Measurements from ENCODE around the gene MYEF2.

- TF ChIP-seq, protein P1, sequence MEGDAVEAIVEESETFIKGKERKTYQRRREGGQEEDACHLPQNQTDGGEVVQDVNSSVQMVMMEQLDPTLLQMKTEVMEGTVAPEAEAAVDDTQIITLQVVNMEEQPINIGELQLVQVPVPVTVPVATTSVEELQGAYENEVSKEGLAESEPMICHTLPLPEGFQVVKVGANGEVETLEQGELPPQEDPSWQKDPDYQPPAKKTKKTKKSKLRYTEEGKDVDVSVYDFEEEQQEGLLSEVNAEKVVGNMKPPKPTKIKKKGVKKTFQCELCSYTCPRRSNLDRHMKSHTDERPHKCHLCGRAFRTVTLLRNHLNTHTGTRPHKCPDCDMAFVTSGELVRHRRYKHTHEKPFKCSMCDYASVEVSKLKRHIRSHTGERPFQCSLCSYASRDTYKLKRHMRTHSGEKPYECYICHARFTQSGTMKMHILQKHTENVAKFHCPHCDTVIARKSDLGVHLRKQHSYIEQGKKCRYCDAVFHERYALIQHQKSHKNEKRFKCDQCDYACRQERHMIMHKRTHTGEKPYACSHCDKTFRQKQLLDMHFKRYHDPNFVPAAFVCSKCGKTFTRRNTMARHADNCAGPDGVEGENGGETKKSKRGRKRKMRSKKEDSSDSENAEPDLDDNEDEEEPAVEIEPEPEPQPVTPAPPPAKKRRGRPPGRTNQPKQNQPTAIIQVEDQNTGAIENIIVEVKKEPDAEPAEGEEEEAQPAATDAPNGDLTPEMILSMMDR (IDR thresholded peaks at IDR 0.05): no peak
- TF ChIP-seq POLR2AphosphoS5 (IDR thresholded peaks at IDR 0.05) (no peak), POLR2A (IDR thresholded peaks at IDR 0.05) (no peak)
Observed at GRCh38 chr15:48102167-48102566, 75.9 kb downstream of the MYEF2 start.
